ENCODE results near the gene PUM2. TPM values are rescaled to one million over a fixed set of nuclear protein-coding genes. Genes with fewer than 3 reads are reported as not detected.

The PUM2 gene
- total RNA-seq, 1 donor from 2014 or later = 136 TPM

GRCh38 chr2:20203521-20204225 lies 147.0 kb downstream of the PUM2 start:
- intact Hi-C loops (cut with micrococcal nuclease) = no loop called here

- intact Hi-C loops (cut with micrococcal nuclease) = no loop called here
Measured at GRCh38 chr2:20203072-20203471, 147.6 kb downstream of the PUM2 start.

- intact Hi-C loops (cut with micrococcal nuclease) = no loop called here
Measured at GRCh38 chr2:20201671-20202070, 149.0 kb downstream of the PUM2 start.

- intact Hi-C loops (cut with micrococcal nuclease) = no loop called here
Measured at GRCh38 chr2:20200697-20201555, 149.7 kb downstream of the PUM2 start.

GRCh38 chr2:20199633-20200270 lies 150.9 kb downstream of the PUM2 start:
- intact Hi-C loops (cut with micrococcal nuclease) = no loop called here

GRCh38 chr2:20198796-20199632 lies 151.6 kb downstream of the PUM2 start:
- intact Hi-C loops (cut with micrococcal nuclease) = no loop called here

Other genes with a start within 250 kb of the PUM2 start
- 0.22 TPM in 1 of 2 replicates, not detected in the other for gene SDC1, start 125.7 kb downstream of the PUM2 start, total RNA-seq
- 3.5 and 4.2 TPM in 2 replicates for gene RHOB, start 96.2 kb upstream of the PUM2 start, total RNA-seq

Measured in T-helper 1 cell treated with Interleukin-12 subunit alpha and Interleukin-12 subunit beta and Interleukin-4 antibody, amounts not matched to agents 30 ng/mL and 1 ng/mL, for 36 hours (primary cell).